ENCODE data around the gene DIP2A. TPM values are rescaled to one million over a fixed set of nuclear protein-coding genes. Genes with fewer than 3 reads are reported as not detected.

DIP2A gene
- total RNA-seq, 1 donor from 2014 or later: 20.9 TPM

- no peak for DNase-seq (ENCODE audit: low read depth)
- TF ChIP-seq, protein P1, sequence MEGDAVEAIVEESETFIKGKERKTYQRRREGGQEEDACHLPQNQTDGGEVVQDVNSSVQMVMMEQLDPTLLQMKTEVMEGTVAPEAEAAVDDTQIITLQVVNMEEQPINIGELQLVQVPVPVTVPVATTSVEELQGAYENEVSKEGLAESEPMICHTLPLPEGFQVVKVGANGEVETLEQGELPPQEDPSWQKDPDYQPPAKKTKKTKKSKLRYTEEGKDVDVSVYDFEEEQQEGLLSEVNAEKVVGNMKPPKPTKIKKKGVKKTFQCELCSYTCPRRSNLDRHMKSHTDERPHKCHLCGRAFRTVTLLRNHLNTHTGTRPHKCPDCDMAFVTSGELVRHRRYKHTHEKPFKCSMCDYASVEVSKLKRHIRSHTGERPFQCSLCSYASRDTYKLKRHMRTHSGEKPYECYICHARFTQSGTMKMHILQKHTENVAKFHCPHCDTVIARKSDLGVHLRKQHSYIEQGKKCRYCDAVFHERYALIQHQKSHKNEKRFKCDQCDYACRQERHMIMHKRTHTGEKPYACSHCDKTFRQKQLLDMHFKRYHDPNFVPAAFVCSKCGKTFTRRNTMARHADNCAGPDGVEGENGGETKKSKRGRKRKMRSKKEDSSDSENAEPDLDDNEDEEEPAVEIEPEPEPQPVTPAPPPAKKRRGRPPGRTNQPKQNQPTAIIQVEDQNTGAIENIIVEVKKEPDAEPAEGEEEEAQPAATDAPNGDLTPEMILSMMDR (conservative IDR thresholded peaks at IDR 0.05; ENCODE audit: low read depth, low read length): no peak
- no peak overlapping the region for H3K4me3 ChIP-seq (ENCODE audit: low read depth, low read length)
Observed at GRCh38 chr21:46561445-46562090, 102.9 kb downstream of the DIP2A start.

DNA sequence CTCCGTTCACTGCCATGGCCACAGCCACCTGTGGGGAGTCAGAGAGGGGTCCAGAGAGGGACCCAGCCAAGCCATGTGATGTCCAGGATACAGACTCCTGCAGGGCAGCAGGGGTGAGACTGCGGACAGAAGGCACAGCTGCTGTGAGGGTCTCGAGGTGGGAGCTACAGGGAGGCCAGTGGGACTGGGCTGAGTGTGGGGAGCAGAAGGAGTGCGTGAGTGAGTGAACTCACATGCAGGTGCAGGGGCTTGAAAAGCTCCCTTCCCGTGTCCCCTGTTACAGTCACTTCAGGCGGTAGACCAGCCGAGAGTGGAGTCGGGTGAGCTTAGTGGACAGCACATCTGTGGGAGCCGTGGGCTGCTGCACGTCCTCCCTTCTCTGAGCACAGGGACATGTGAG is 103.8 kb downstream of the DIP2A start:
- TF ChIP-seq, protein P1 (conservative IDR thresholded peaks at IDR 0.05; ENCODE audit: low read depth, low read length): no peak
- no peak overlapping the region for H3K4me3 ChIP-seq (ENCODE audit: low read depth, low read length)
- no peak for DNase-seq (ENCODE audit: low read depth)

DNA sequence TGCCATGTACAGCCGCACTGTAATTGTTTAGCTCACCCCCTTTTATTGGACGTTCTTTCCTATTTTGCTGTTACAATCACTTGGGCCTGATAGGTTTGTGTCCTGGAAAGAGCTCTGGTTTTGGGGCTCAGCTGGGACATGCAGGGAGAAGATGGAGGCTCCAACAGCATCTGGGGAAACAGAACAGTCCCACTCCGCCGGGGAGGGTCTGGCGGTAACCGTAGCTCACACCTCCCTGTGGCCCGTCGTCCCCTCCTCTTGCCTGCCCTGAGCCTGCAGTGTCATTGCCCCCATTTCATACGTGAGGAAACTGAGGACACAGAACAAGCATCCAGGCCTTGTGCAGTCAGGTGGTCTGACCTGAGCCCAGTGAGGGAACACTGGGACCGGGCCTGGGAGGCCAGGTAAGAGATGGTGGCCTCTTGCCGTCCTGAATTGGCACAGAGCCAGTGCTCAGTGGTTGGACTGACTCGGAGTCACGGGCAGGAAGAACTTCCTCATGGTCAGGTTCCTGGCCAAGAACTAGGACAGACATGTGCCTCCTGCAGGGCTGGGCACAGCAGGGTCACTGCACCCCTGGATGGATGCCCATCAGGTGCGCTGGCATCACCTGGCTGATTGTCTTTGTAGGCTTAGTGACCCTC is 104.4 kb downstream of the DIP2A start:
- TF ChIP-seq, protein P1 (conservative IDR thresholded peaks at IDR 0.05; ENCODE audit: low read depth, low read length): no peak
- no peak for DNase-seq (ENCODE audit: low read depth)
- no peak overlapping the region for H3K4me3 ChIP-seq (ENCODE audit: low read depth, low read length)

DNA sequence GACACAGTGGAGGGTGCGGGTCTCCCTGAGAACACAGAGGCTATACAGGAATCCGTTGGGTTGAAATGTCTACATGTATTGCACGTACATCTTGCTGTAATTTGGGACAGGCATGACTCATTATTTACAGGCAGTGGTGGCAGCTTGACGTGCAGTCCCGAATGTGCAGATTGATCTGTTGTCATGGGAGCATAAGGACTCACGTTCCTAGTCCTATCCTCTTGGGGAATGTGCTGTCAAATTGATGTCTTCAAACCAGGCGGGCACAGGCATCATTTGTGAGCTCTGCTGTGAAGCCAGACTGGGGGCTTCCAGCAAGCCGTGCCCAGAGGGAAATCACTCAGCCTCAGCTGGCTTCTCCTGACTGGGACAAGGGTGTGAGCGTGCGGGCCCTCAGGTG is 105.7 kb downstream of the DIP2A start:
- TF ChIP-seq, protein P1 (conservative IDR thresholded peaks at IDR 0.05; ENCODE audit: low read depth, low read length): no peak
- H3K4me3 ChIP-seq (ENCODE audit: low read depth, low read length): no peak overlapping the region
- no peak for DNase-seq (ENCODE audit: low read depth)

- TF ChIP-seq, protein P1 (conservative IDR thresholded peaks at IDR 0.05; ENCODE audit: low read depth, low read length): no peak
- no peak overlapping the region for H3K4me3 ChIP-seq (ENCODE audit: low read depth, low read length)
Observed at GRCh38 chr21:46567348-46567747, 108.7 kb downstream of the DIP2A start.

GRCh38 chr21:46568562-46568961 is 109.9 kb downstream of the DIP2A start:
- no peak overlapping the region for H3K4me3 ChIP-seq (ENCODE audit: low read depth, low read length)
- DNase-seq (ENCODE audit: low read depth): no peak

More at GRCh38 chr21:46567348-46567747, 108.7 kb downstream of the DIP2A start:
- no peak for DNase-seq (ENCODE audit: low read depth)

More at GRCh38 chr21:46568562-46568961, 109.9 kb downstream of the DIP2A start:
- TF ChIP-seq, protein P1 (conservative IDR thresholded peaks at IDR 0.05; ENCODE audit: low read depth, low read length): no peak
